PC-9 (cell line): Measurements from ENCODE around the gene KLHL26.

Experiments used
- CTCF ChIP-seq: fragments of 200-600 bp; sonication (generic); conservative IDR thresholded peaks from 2 replicates; pipeline ENCODE4 v1.6.1; 2017; ENCODE audit warnings: mixed run types, antibody characterized with exemption, mild to moderate bottlenecking, moderate library complexity
- EZH2 ChIP-seq: fragments of 200-600 bp; sonication (generic); IDR thresholded peaks from 2 replicates; pipeline ENCODE4 v1.8.0; 2017; ENCODE audit warnings: antibody characterized with exemption, low read depth

GRCh38 chr19:18716857-18717256 lies 80.0 kb downstream of the KLHL26 start:
- no peak for TF ChIP-seq CTCF
- TF ChIP-seq EZH2, result no peak
